ENCODE results near the gene EXOC6B. TPM values are rescaled to one million over a fixed set of nuclear protein-coding genes. Genes with fewer than 3 reads are reported as not detected.

Gene EXOC6B
- total and polyA plus RNA-seq, 8 donors, result 3.4 to 57.2 (median 27.1) TPM

DNA sequence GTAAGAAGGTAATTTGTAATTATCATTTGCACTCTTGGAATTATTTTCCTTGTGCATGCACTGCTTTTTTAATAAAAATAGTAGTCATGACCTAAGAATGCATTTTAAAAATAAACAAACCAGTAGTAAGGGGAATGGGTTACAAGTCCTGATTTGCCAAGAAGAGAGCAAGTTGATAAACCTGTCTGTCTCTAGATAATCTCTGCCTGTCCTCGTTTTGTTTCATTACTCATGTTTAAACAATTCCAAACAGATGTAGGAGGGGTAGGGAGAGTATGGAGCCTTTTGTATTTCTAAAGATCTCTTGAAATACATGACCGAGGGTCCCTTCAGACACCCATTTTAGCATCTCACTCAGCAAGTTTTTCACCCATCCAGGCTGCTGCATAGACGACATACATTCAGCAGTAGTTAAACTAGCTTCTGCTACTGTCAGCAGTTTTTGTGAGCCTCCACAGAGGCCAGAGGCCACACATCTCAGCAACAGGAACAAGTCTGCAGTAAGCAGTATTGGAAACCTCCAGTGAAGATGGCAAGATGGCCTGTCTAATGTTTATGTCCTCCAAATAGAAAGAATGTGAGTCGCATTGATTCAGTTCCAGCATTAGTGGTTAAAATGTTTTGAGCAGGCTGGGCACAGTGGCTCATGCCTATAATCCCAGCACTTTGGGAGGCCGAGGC is 2.3 kb upstream of the EXOC6B start:
- Histone ChIP-seq H3K36me3 (no peaks in the 10 kb centered on the region), H3K27ac (no peak overlapping the region), H3K9me3 (no peaks in the 10 kb centered on the region), H3K4me3 (no peak overlapping the region), H3K27me3 (peaks cover 0 to 10% (median 0%) of the 10 kb centered on the region in 3 donors), H3K4me1 (peaks cover 0 to 25% (median 19%) of the 10 kb centered on the region in 4 donors)
- peak in 1 of 2 donors; percentile 6 for DNase-seq
- WGBS, 5 donors, result 44 to 56% (median 49%) methylated on average over 5 of the region's 5 CpGs
- intact Hi-C loops (cut with DNase I; ENCODE audit: low total_unique reads), result no loop called here
- TF ChIP-seq POLR2AphosphoS5 (IDR thresholded peaks at IDR 0.05), result no peak

- DNase-seq, result no peak
- Histone ChIP-seq H3K27me3 (peaks cover 0 to 10% (median 0%) of the 10 kb centered on the region in 3 donors), H3K36me3 (no peaks in the 10 kb centered on the region), H3K9me3 (no peaks in the 10 kb centered on the region), H3K4me1 (peaks cover 0 to 29% (median 21%) of the 10 kb centered on the region in 4 donors), H3K4me3 (no peak overlapping the region), H3K27ac (no peak overlapping the region)
- WGBS, 5 donors, result 86 to 96% (median 91%) methylated on average over 1 of the region's 1 CpG
- TF ChIP-seq, protein P1, sequence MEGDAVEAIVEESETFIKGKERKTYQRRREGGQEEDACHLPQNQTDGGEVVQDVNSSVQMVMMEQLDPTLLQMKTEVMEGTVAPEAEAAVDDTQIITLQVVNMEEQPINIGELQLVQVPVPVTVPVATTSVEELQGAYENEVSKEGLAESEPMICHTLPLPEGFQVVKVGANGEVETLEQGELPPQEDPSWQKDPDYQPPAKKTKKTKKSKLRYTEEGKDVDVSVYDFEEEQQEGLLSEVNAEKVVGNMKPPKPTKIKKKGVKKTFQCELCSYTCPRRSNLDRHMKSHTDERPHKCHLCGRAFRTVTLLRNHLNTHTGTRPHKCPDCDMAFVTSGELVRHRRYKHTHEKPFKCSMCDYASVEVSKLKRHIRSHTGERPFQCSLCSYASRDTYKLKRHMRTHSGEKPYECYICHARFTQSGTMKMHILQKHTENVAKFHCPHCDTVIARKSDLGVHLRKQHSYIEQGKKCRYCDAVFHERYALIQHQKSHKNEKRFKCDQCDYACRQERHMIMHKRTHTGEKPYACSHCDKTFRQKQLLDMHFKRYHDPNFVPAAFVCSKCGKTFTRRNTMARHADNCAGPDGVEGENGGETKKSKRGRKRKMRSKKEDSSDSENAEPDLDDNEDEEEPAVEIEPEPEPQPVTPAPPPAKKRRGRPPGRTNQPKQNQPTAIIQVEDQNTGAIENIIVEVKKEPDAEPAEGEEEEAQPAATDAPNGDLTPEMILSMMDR (IDR thresholded peaks at IDR 0.05), result no peak
- TF ChIP-seq POLR2A (IDR thresholded peaks at IDR 0.05) (no peak), POLR2AphosphoS5 (IDR thresholded peaks at IDR 0.05) (no peak), EP300 (IDR thresholded peaks at IDR 0.05) (no peak)
- intact Hi-C loops (cut with DNase I; ENCODE audit: low total_unique reads), result no loop called here
Measured at GRCh38 chr2:72827487-72827886, 1.7 kb upstream of the EXOC6B start.

GRCh38 chr2:72826156-72826477 is 284 bp upstream of the EXOC6B start:
- no peak for DNase-seq
- Histone ChIP-seq H3K9me3 (no peaks in the 10 kb centered on the region), H3K27ac (peak overlapping the region in 3 of 5 donors; percentile 88 to 90 (median 89)), H3K4me1 (peaks cover 0 to 38% (median 25%) of the 10 kb centered on the region in 4 donors), H3K4me3 (peak overlapping the region; percentile 76 to 82 (median 78)), H3K36me3 (no peaks in the 10 kb centered on the region), H3K27me3 (peaks cover 0 to 4% (median 0%) of the 10 kb centered on the region in 3 donors)
- TF ChIP-seq POLR2A (IDR thresholded peaks at IDR 0.05) (no peak), POLR2AphosphoS5 (IDR thresholded peaks at IDR 0.05) (no peak), EP300 (IDR thresholded peaks at IDR 0.05) (no peak)
- TF ChIP-seq, protein P1 (IDR thresholded peaks at IDR 0.05), result no peak
- intact Hi-C loops (cut with DNase I; ENCODE audit: low total_unique reads), result no loop called here
- 64 to 67% (median 65%) methylated on average over 10 of the region's 10 CpGs for WGBS, 5 donors

GRCh38 chr2:72824224-72824842 is 1.5 kb downstream of the EXOC6B start:
- peak overlapping the region in 2 of 5 donors; percentile 3 to 89 for H3K27ac ChIP-seq
- peak overlapping the region in 3 of 4 donors; percentile 76 to 82 (median 80) for H3K4me3 ChIP-seq
- H3K27me3 ChIP-seq, result no peaks in the 10 kb centered on the region
- intact Hi-C loops (cut with DNase I; ENCODE audit: low total_unique reads), result no loop called here
- H3K4me1 ChIP-seq, result peaks cover 0 to 46% (median 30%) of the 10 kb centered on the region in 4 donors
- peak in 1 of 2 donors; percentile 24 for DNase-seq
- H3K36me3 ChIP-seq, result no peaks in the 10 kb centered on the region
- H3K9me3 ChIP-seq, result no peaks in the 10 kb centered on the region
- 59 to 72% (median 62%) methylated on average over 4 of the region's 4 CpGs for WGBS, 5 donors
- no peak for TF ChIP-seq POLR2AphosphoS5 (IDR thresholded peaks at IDR 0.05)
- TF ChIP-seq, protein P1 (IDR thresholded peaks at IDR 0.05), result no peak
- no peak for TF ChIP-seq EP300 (IDR thresholded peaks at IDR 0.05)
- TF ChIP-seq POLR2A (IDR thresholded peaks at IDR 0.05), result no peak

- WGBS, 5 donors, result 66 to 93% (median 86%) methylated on average over 2 of the region's 2 CpGs
- Histone ChIP-seq H3K36me3 (no peaks in the 10 kb centered on the region), H3K27ac (no peak overlapping the region), H3K27me3 (no peaks in the 10 kb centered on the region), H3K4me1 (peaks cover 0 to 53% (median 30%) of the 10 kb centered on the region in 4 donors), H3K9me3 (no peaks in the 10 kb centered on the region), H3K4me3 (no peak overlapping the region)
- no peak for DNase-seq
- TF ChIP-seq POLR2A (IDR thresholded peaks at IDR 0.05), result no peak
- intact Hi-C loops (cut with DNase I; ENCODE audit: low total_unique reads), result no loop called here
Measured at GRCh38 chr2:72822794-72823193, 3.0 kb downstream of the EXOC6B start.

All from stomach (tissue), 9 donors.